ENCODE measurements around the gene EEF1AKMT4.

Gene EEF1AKMT4

GRCh38 chr3:184235381-184236032 lies 14.0 kb upstream of the EEF1AKMT4 start:
- DNase-seq, result no peak

GRCh38 chr3:184236033-184236410 lies 13.4 kb upstream of the EEF1AKMT4 start:
- DNase-seq, result no peak

- no peak for DNase-seq
Measured at GRCh38 chr3:184236636-184237035, 12.8 kb upstream of the EEF1AKMT4 start.

GRCh38 chr3:184237211-184237610 lies 12.3 kb upstream of the EEF1AKMT4 start:
- DNase-seq, result no peak

- no peak for DNase-seq
Measured at GRCh38 chr3:184237807-184238206, 11.7 kb upstream of the EEF1AKMT4 start.

- no peak for DNase-seq
Measured at GRCh38 chr3:184238246-184238818, 11.1 kb upstream of the EEF1AKMT4 start.

- DNase-seq, result no peak
Measured at GRCh38 chr3:184239221-184239620, 10.3 kb upstream of the EEF1AKMT4 start.

- no peak for DNase-seq
Measured at GRCh38 chr3:184239708-184240107, 9.8 kb upstream of the EEF1AKMT4 start.

- DNase-seq, result no peak
Measured at GRCh38 chr3:184240384-184241140, 8.9 kb upstream of the EEF1AKMT4 start.

GRCh38 chr3:184241141-184241446 lies 8.4 kb upstream of the EEF1AKMT4 start:
- no peak for DNase-seq

- no peak for DNase-seq
Measured at GRCh38 chr3:184241447-184242296, 7.8 kb upstream of the EEF1AKMT4 start.

- DNase-seq, result no peak
Measured at GRCh38 chr3:184242297-184242685, 7.2 kb upstream of the EEF1AKMT4 start.

- DNase-seq, result peak in 52 of 56 donors; percentile 24 to 84 (median 65)
Measured at GRCh38 chr3:184248454-184249411, 739 bp upstream of the EEF1AKMT4 start, which contains the start of gene ALG3. Gene ALG3 (minus strand): TSS chr3:184248962. CDS start chr3:184248940, 22 bp downstream.

GRCh38 chr3:184250167-184250828 lies 826 bp downstream of the EEF1AKMT4 start:
- DNase-seq, result peak in 49 of 56 donors; percentile 12 to 88 (median 51)

GRCh38 chr3:184255291-184256039 lies 6.0 kb downstream of the EEF1AKMT4 start:
- no peak for DNase-seq

GRCh38 chr3:184257083-184257915 lies 7.8 kb downstream of the EEF1AKMT4 start:
- no peak for DNase-seq

GRCh38 chr3:184258926-184259325 lies 9.5 kb downstream of the EEF1AKMT4 start:
- no peak for DNase-seq

GRCh38 chr3:184259396-184259877 lies 10.0 kb downstream of the EEF1AKMT4 start:
- peak in 1 of 56 donors; percentile 21 for DNase-seq
